Kidney tubule cell (primary cell): ENCODE results near the gene KPNA1.
A peak's percentile ranks its signal among the peaks of the same experiment; 100 is the strongest.

ENCODE experiments used
- DNase-seq: peaks from one replicate; pipeline ENCODE4 v3.0.0-alpha.2; 2018; ENCODE audit warnings: low spot score

The KPNA1 gene

GRCh38 chr3:122519693-122520092, 5.0 kb upstream of the KPNA1 start:
- no peak for DNase-seq

DNA sequence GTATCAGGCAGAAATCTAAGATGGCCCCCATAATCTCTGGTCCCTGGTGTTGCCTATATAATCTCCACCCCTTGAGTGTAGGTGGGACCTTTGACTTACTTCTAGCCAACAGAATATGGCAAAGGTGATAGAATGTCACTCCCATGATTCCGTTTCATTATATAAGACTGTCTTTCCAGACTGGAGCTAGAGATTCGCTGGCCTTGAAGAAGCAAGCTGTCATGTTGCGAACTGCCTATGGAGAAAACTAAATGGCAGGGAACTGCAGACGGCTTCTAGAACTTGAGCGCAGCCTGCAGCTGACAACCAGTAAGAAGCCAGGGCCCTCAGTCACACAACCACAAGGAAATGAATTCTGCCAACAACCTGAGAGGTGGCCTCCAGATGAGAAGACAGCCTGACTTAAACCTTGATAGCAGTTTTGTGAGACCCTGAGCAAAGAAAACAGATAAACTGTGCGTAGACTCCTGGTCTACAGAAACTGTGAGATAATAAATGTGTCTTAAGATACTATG, 2.2 kb upstream of the KPNA1 start:
- no peak for DNase-seq

- DNase-seq = no peak
Observed at GRCh38 chr3:122515870-122516269, 1.1 kb upstream of the KPNA1 start.

- DNase-seq = no peak
Observed at GRCh38 chr3:122515020-122515468, 305 bp upstream of the KPNA1 start.

DNA sequence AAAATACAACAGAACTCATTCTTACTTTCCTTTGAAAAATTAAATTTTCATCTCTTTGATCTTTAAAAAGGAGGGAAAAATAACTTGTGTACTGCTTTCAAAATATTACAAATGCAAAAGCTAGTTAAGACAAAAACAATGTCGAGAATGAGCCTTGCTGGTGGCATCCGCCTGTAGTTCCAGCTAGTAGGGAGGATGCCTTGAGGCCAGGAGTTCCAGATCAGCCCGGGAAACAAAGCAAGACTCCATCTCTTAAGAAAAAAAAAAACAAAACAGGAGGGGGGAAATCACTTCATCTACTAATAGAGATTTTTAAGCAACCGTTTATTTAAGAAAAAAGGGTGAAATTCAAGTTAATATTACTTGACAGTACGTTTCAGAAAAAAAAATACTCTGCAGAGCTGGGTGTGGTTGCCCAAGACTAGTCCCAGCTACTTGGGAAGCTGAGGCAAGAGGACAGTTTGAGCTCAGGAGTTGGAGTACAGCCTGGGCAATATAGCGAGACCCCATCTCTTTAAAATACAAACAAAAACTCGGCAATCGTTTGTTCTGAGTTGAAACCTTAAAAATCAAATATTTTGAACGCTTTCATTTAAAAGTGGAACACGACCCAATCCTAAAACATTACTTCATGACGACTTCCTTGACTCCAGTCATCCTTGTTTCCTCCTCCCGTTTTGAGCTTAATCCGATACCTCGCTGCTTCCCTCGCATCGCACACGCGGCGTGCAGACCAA, 1.2 kb downstream of the KPNA1 start:
- DNase-seq = peak; percentile 78

DNA sequence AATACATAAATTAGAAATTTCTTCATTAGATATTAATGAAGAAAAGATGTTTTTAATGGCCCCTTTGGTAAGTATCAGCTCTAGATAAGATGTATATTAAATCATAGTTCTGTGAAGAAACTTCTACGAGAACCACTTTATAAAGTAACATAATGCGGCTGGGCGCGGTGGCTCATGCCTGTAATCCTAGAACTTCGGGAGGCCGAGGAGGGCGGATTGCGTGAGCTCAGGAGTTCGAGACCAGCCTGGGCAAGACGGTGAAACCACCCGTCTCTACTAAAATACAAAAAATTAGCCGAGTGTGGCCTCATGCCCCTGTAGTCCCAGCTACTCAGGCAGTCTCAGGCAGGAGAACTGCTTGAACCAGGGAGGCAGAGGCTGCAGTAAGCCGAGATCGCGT, 2.5 kb downstream of the KPNA1 start:
- no peak for DNase-seq

DNA sequence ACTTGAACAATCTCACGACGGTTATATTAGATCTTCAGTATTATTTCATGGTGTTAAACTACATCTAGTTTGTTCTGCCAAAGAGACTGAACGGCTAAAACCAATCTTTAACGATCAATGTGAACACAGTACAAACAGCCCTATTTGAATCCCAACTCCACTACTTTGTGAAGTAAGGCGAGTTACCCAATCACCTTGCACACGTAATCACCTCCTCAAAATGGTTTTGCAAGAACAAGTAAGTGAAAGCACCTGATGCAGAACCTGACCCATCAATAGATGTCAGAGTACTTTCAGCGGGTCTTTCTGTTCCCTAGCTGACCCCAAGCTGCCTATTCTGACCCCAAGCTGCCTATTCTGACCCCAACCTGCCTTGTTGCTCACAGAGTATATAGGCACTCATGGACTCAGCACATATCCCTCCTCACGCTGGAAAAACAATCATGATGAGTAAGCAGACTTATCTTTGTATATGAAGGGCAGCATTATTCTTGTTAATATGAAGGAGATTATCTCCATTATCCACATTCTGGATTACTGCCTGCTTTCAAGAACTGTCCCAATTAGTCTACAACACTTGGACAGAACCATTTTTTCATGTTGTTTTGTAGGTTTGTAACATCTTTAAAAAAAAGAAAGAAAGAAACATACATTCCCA, 3.7 kb downstream of the KPNA1 start:
- DNase-seq = no peak

DNA sequence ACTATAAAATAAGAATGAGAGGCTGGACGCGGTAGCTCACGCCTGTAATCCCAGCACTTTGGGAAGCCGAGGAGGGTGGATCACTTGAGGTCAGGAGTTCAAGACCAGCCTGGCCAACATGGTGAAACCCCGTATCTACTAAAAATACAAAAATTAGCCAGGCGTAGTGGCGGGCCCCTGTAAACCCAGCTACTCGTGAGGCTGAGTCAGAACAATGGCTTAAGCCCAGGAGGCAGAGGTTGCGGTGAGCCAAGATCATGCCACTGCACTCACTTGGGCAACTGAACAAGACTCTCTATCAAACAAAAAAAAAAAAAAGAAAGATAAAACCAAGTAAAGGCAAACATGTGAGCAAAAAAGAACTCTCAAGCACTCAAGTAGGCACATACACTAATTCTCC, 5.8 kb downstream of the KPNA1 start:
- DNase-seq = peak; percentile 56

GRCh38 chr3:122508135-122508914, 6.4 kb downstream of the KPNA1 start:
- DNase-seq = peak; percentile 4

- DNase-seq = no peak
Observed at GRCh38 chr3:122506450-122506849, 8.3 kb downstream of the KPNA1 start.

DNA sequence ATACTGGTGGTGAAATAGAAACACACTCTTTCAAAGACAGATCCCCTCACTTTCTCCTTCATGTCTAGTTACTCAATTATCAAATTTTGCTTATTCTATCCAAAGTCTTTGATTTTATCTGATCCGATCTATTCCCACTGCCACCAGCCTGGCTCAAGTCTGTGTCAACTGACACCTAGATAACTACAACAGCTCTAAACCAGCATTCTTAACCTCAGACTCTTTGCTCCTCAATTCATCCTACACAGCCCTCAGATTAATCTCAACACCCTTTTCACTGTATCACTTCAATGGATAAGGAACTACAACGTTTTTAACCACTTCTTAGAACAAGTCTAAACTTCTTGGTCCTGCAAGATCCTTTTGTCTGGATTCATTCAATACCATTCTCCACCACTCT, 9.1 kb downstream of the KPNA1 start:
- no peak for DNase-seq

DNA sequence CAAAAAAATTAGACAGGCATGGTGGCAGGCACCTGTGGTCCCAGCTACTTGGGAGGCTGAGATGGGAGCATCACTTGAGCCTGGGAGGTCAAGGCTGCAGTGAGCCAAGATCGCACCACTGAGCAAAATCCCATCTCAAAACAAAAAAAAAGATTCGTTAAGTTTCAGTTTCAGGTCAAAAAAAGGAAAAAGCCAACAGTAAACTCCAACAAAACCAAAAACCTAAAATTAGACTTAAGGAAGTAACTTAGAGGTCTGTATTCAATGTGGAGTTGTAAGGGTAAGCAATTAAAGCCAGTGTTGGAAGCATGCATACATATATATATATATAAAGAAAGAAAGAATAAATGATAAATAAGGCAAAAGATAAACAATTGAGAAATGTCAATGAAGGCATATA, 11.8 kb downstream of the KPNA1 start:
- DNase-seq = no peak

- DNase-seq = no peak
Observed at GRCh38 chr3:122502139-122502538, 12.6 kb downstream of the KPNA1 start.

- DNase-seq = peak; percentile 35
Observed at GRCh38 chr3:122500964-122501363, 13.8 kb downstream of the KPNA1 start.

GRCh38 chr3:122498152-122498551, 16.6 kb downstream of the KPNA1 start:
- DNase-seq = no peak

GRCh38 chr3:122497425-122497824, 17.3 kb downstream of the KPNA1 start:
- peak; percentile 84 for DNase-seq

DNA sequence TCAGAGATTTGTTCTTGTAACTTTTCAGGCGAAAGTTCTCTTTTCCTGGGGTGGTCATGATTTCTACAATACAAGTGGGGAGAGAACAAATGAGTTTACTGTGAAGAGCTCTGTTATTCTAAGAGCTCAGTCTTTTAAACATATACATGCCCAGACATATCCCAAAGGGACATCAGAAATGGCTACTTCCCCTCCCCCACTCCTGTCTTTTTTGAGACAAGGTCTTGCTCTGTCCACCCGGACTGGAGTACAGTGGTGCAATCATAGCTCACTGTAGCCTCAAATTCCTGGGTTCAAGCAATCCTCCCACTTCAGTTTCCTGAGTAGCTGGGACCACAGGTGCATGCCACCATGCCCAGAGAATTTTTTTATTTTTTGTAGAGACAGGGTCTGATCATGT, 18.2 kb downstream of the KPNA1 start:
- no peak for DNase-seq

DNA sequence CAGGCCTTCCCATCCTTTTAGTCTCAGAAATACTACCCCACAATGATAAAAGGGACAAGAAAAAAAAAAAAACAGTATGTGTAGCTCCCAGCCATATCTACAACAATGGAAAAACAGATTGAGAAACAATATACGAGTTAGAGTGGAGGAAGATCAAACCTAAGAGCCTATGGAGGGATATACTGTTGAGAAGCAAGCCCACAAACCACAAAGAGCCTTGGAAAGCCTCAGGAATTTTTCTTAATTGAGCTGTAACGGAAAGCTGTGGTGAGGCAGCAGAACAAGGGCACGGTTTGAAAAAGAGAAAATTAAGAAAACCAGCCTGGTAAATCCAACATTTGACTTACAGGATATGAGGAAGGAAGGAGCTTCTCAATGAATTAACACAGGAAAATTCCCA, 21.4 kb downstream of the KPNA1 start:
- DNase-seq = no peak

DNA sequence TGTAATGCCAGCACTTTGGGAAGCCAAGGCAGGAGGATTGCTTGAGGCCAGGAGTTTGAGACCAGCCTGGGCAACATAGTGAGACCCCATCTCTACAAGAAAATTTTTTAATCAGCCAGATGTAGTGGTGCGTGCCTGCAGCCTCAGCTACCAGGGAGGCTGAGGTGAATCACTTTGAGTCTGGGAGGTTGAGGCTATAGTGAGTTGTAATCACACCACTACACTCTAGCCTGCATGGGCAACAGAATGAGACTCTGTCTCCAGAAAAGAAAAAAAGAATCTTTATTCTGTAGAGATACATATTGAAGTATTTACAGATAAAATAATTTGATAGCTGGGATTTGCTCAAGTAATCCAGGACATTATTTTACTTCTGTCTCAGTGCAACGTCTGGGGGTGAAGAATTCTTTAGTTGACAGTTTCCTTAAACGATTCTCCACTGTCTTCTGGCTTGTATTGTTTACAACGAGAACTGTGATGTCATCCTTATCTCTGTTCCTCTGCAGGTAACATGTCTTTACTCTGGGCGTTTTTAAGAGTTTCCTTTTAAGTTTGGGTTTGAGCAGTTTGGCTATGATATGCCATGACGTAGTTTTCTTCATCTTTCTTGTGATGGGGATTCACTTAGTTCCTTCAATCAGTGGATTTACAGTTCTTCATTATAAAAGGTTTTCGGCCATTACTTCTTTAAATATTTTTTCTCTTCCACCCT, 26.3 kb downstream of the KPNA1 start:
- DNase-seq = no peak

GRCh38 chr3:122484985-122485384, 29.8 kb downstream of the KPNA1 start:
- DNase-seq = peak; percentile 21

DNA sequence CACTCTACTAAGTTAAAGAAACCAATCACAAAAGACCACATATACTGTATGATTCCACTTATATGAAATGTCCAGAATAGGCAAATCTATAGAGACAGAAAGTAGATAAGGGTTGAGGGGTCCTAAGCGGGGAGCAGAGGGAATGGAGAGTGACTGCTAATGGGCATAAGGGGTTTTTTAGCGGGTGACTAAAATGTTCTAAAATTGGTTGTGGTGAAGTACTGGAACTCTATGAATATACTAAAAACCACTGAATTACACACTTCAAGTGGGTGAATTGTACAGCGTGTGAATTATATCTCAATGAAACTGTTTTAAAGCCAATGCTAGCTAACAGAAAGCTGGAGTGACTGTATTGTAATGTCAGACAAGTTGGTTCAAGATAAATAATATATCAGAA, 33.3 kb downstream of the KPNA1 start:
- no peak for DNase-seq

GRCh38 chr3:122476532-122476931, 38.2 kb downstream of the KPNA1 start:
- no peak for DNase-seq
